Thyroid gland (tissue), 4 donors: ENCODE data around the gene TBCCD1. TPM values are rescaled to one million over a fixed set of nuclear protein-coding genes. Genes with fewer than 3 reads are reported as not detected.
"Not testable (repeated sequence)": the region's sequence is repeated elsewhere in the genome, so short reads cannot be mapped to it uniquely, and the experiment has no call there.

Experiments
- DNase-seq, 2 donors: peaks; one replicate each; pipeline ENCODE4 v3.0.0-alpha.2; 2019
- H3K27ac ChIP-seq, 3 donors: fragments of 200-600 bp; sonication (generic); 1 replicate in 2 of 3; 2 replicates in 1 of 3; pipeline ENCODE4 v1.5.1; 2016 to 2019; ENCODE audit warnings: mild to moderate bottlenecking in 1 of 3, moderate library complexity in 1 of 3
- H3K27me3 ChIP-seq: fragments of 200-600 bp; sonication (generic); one replicate; pipeline ENCODE4 v1.5.1; 2019
- H3K36me3 ChIP-seq, 2 donors: fragments of 200-600 bp; sonication (generic); one replicate each; pipeline ENCODE4 v1.5.1; 2016 to 2019
- H3K4me1 ChIP-seq, 2 donors: fragments of 200-600 bp; sonication (generic); one replicate each; pipeline ENCODE4 v1.5.1; 2017 to 2019
- H3K4me3 ChIP-seq, 3 donors: fragments of 200-600 bp; sonication (generic); replicated peaks in 1 of 3; 1 replicate in 2 of 3; 2 replicates in 1 of 3; pipeline ENCODE4 v1.5.1; 2016; ENCODE audit warnings: mild to moderate bottlenecking in 1 of 3
- H3K9me3 ChIP-seq: fragments of 200-600 bp; sonication (generic); one replicate; pipeline ENCODE4 v1.5.1; 2017
- CTCF ChIP-seq, 6 experiments: fragments of 200-600 bp in 3 of 6; fragments of 450-650 bp in 3 of 6; sonication (generic) in 3 of 6; IDR thresholded peaks; one replicate each; pipeline ENCODE4 v1.5.1; 2016 to 2019; ENCODE audit warnings: antibody characterized with exemption in 6 of 6, mild to moderate bottlenecking in 2 of 6, inconsistent platforms in 1 of 6, moderate library complexity in 1 of 6
- POLR2A ChIP-seq, 2 donors: fragments of 450-650 bp; IDR thresholded peaks; one replicate each; pipeline ENCODE4 v1.6.1; 2017; ENCODE audit warnings: antibody characterized with exemption in 2 of 2, mild to moderate bottlenecking in 2 of 2, moderate library complexity in 1 of 2
- WGBS, 2 donors: methylation state at CpG; one replicate each; pipeline ENCODE4 v1.1.5; 2017; 5-methylcytosine and 5-hydroxymethylcytosine counted together
- intact Hi-C: fragments of 100-400 bp; cut with DNase I; formaldehyde crosslinking; loops from one replicate; pipeline ENCODE4 v1.15.1; 2023
- total RNA-seq, 4 donors: library from RNA; depleted of rRNA; stranded (reverse); fragments of >200 nt; gene quantifications; one replicate each; pipeline ENCODE4 v1.2.3, GENCODE V29; 2016

The TBCCD1 gene
- total RNA-seq, 4 donors from 2014 or later = 20.8 to 24.3 (median 21.6) TPM

- DNase-seq = peak in 1 of 2 donors; percentile 5
- Histone ChIP-seq H3K4me3 (peak overlapping the region; percentile 73 to 99 (median 98)), H3K9me3 (no peaks in the 10 kb centered on the region), H3K36me3 (peaks cover 7 to 21% of the 10 kb centered on the region in 2 donors), H3K4me1 (peaks cover 25 to 33% of the 10 kb centered on the region in 2 donors), H3K27ac (peak overlapping the region; percentile 75 to 94 (median 82)), H3K27me3 (no peaks in the 10 kb centered on the region)
- TF ChIP-seq CTCF (IDR thresholded peaks at IDR 0.05) = no peak
- no peak for TF ChIP-seq POLR2A (IDR thresholded peaks at IDR 0.05)
- intact Hi-C loops = no loop called here
- 8 to 11% methylated on average over 21 of the region's 21 CpGs for WGBS, 2 donors
Measured at GRCh38 chr3:186570941-186571643, 4.0 kb upstream of the TBCCD1 start.

GRCh38 chr3:186570096-186570940 lies 3.2 kb upstream of the TBCCD1 start, which contains the start of gene DNAJB11:
Gene DNAJB11, plus strand, starts transcription at chr3:186570720. Its CDS starts 178 bp downstream, at chr3:186570898.
- H3K36me3 ChIP-seq = peaks cover 0 to 15% of the 10 kb centered on the region in 2 donors
- peak within 1 kb of the TSS; percentile 73 to 99 (median 98) for H3K4me3 ChIP-seq
- TF ChIP-seq CTCF (IDR thresholded peaks at IDR 0.05) = no peak
- peak in 1 of 2 donors; percentile 83 for TF ChIP-seq POLR2A (IDR thresholded peaks at IDR 0.05)
- peak; percentile 99 to 100 for DNase-seq
- intact Hi-C loops = no loop called here
- H3K4me1 ChIP-seq = peaks cover 25 to 40% of the 10 kb centered on the region in 2 donors
- WGBS, 2 donors = 0% methylated on average over 43 to 44 of the region's 59 CpGs
- no peaks in the 10 kb centered on the region for H3K9me3 ChIP-seq
- no peaks in the 10 kb centered on the region for H3K27me3 ChIP-seq
- peak within 1 kb of the TSS; percentile 75 to 94 (median 82) for H3K27ac ChIP-seq

- intact Hi-C loops = no loop called here
- H3K36me3 ChIP-seq = peaks cover 0 to 15% of the 10 kb centered on the region in 2 donors
- peaks cover 25 to 38% of the 10 kb centered on the region in 2 donors for H3K4me1 ChIP-seq
- peak overlapping the region; percentile 20 to 46 (median 35) for H3K27ac ChIP-seq
- DNase-seq = no peak
- no peaks in the 10 kb centered on the region for H3K27me3 ChIP-seq
- H3K4me3 ChIP-seq = peak overlapping the region in 1 of 3 donors; percentile 22
- 7 to 14% methylated on average over 7 of the region's 7 CpGs for WGBS, 2 donors
- TF ChIP-seq POLR2A (IDR thresholded peaks at IDR 0.05) = no peak
- H3K9me3 ChIP-seq = no peaks in the 10 kb centered on the region
Measured at GRCh38 chr3:186569779-186570095, 2.6 kb upstream of the TBCCD1 start.

GRCh38 chr3:186569361-186569760 lies 2.2 kb upstream of the TBCCD1 start:
- H3K9me3 ChIP-seq, H3K4me3 ChIP-seq, intact Hi-C loops, DNase-seq, H3K27me3 ChIP-seq: not testable (repeated sequence)
- WGBS, 2 donors = 86% methylated on average over 11 of the region's 11 CpGs
- Histone ChIP-seq H3K27ac (peak overlapping the region in 1 of 3 donors; percentile 46), H3K36me3 (peaks cover 0 to 15% of the 10 kb centered on the region in 2 donors), H3K4me1 (peaks cover 25 to 34% of the 10 kb centered on the region in 2 donors)

- DNase-seq = no peak
- Histone ChIP-seq H3K9me3 (no peaks in the 10 kb centered on the region), H3K4me1 (peaks cover 22 to 30% of the 10 kb centered on the region in 2 donors), H3K27ac (peak overlapping the region; percentile 6 to 90 (median 78)), H3K27me3 (no peaks in the 10 kb centered on the region), H3K36me3 (peaks cover 0 to 2% of the 10 kb centered on the region in 2 donors), H3K4me3 (peak overlapping the region; percentile 43 to 91 (median 68))
- 0% methylated on average over 7 of the region's 14 CpGs for WGBS, 2 donors
- TF ChIP-seq CTCF (IDR thresholded peaks at IDR 0.05) = no peak
- no peak for TF ChIP-seq POLR2A (IDR thresholded peaks at IDR 0.05)
- intact Hi-C loops = no loop called here
Measured at GRCh38 chr3:186566772-186567071, 417 bp downstream of the TBCCD1 start.

- peaks cover 0 to 2% of the 10 kb centered on the region in 2 donors for H3K36me3 ChIP-seq
- TF ChIP-seq POLR2A (IDR thresholded peaks at IDR 0.05) (no peak), CTCF (IDR thresholded peaks at IDR 0.05) (no peak)
- no peaks in the 10 kb centered on the region for H3K9me3 ChIP-seq
- peaks cover 11 to 24% of the 10 kb centered on the region in 2 donors for H3K4me1 ChIP-seq
- H3K4me3 ChIP-seq = no peak overlapping the region
- DNase-seq = no peak
- intact Hi-C loops = no loop called here
- no peaks in the 10 kb centered on the region for H3K27me3 ChIP-seq
- no peak overlapping the region for H3K27ac ChIP-seq
Measured at GRCh38 chr3:186564586-186564985, 2.6 kb downstream of the TBCCD1 start.
